Lower lobe of right lung (tissue), 2 donors: Measurements from ENCODE around the gene PDZD7. TPM values are rescaled to one million over a fixed set of nuclear protein-coding genes. Genes with fewer than 3 reads are reported as not detected.

ENCODE experiments used
- ATAC-seq, 2 donors: fragments of 200-7000 bp; cut with Tn5 transposase; one replicate each; pipeline ENCODE4 v1.9.1; 2020 to 2022; ENCODE audit warnings: mild to moderate bottlenecking in 2 of 2, moderate library complexity in 2 of 2
- DNase-seq: peaks from one replicate; pipeline ENCODE4 v3.0.0-alpha.2; 2020
- H3K27ac ChIP-seq: fragments of 200-600 bp; one replicate; pipeline ENCODE4 v1.8.0; 2022
- H3K27me3 ChIP-seq: fragments of 200-600 bp; one replicate; pipeline ENCODE4 v1.8.0; 2022; ENCODE audit warnings: low read depth
- H3K36me3 ChIP-seq: fragments of 200-600 bp; one replicate; pipeline ENCODE4 v1.8.0; 2022; ENCODE audit warnings: mild to moderate bottlenecking
- H3K4me1 ChIP-seq: fragments of 200-600 bp; one replicate; pipeline ENCODE4 v1.8.0; 2022
- H3K4me3 ChIP-seq: fragments of 200-600 bp; one replicate; pipeline ENCODE4 v1.8.0; 2022; ENCODE audit warnings: mild to moderate bottlenecking
- H3K9me3 ChIP-seq: fragments of 200-600 bp; one replicate; pipeline ENCODE4 v1.8.0; 2022
- CTCF ChIP-seq: fragments of 200-600 bp; IDR thresholded peaks from one replicate; pipeline ENCODE4 v1.8.0; 2022; ENCODE audit warnings: antibody characterized with exemption, mild to moderate bottlenecking
- intact Hi-C: fragments of 100-400 bp; cut with DNase I; formaldehyde crosslinking; loops from one replicate; pipeline ENCODE4 v1.11.0; 2022
- total RNA-seq: library from RNA; stranded (reverse); fragmentation: NEBNext Ultra II Directional; extraction: Animal tissue kit (Norgen Biotek cat#: 25700); gene quantifications from one replicate; pipeline ENCODE4 v1.2.1, GENCODE V29; 2021
- donor health status: DM: no; HTN: yes; CAD: no; lungs with severe emphysema.

PDZD7 gene
- total RNA-seq, 1 donor from 2014 or later = 1.6 TPM

DNA sequence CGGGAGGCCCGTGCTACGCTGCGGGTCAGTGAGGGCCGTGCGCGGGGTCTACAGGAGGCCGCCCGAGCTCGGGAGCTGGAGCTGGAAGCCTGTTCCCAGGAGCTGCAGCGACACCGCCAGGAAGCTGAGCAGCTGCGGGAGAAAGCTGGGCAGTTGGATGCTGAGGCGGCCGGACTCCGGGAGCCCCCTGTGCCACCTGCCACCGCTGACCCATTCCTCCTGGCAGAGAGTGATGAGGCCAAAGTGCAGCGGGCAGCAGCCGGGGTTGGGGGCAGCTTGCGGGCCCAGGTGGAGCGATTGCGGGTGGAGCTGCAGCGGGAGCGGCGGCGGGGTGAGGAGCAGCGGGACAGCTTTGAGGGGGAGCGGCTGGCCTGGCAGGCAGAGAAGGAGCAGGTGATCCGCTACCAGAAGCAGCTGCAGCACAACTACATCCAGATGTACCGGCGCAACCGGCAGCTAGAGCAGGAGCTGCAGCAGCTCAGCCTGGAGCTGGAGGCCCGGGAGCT, 24.3 kb downstream of the PDZD7 start:
- H3K9me3 ChIP-seq = no peaks in the 10 kb centered on the region
- no peaks in the 10 kb centered on the region for H3K27me3 ChIP-seq
- H3K4me1 ChIP-seq = peaks cover 43% of the 10 kb centered on the region
- TF ChIP-seq CTCF = no peak
- no peak overlapping the region for H3K4me3 ChIP-seq
- no peak overlapping the region for H3K27ac ChIP-seq
- ATAC-seq = no peak
- intact Hi-C loops = no loop called here
- DNase-seq = no peak
- H3K36me3 ChIP-seq = peaks cover 51% of the 10 kb centered on the region

DNA sequence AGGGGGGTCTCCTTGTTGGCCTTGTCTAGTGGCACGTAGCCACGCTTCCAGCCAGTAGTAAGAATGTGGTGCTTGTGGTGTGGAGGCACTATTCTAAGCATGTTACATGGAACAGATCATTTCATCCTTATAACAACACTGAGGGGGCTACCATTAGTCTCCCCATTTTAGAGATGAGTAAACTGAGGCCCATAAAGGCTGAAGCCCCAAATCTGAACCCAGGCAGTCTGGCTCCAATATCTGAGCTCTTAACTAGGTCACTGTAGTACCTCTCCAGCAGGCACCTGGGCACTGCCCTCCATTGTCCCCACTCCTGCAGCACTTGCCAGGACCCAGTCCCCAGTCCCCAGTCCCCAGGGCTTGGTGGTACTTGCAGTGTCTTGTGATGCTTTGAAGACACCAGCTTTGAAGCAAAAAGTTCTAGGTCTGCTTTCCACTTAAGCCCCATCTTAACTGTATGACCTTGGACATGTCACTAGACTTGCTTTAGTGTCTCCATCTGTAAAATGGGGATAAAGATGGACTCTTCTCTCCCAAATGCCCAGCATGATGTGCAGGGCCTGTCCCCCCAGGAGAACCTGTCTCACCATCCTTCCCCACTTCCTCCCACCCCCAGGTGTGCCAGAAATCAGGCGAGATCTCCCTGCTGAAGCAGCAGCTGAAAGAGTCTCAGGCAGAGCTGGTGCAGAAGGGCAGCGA, 24.9 kb downstream of the PDZD7 start:
- DNase-seq (no peak), ATAC-seq (no peak)
- intact Hi-C loops = no loop called here
- no peak for TF ChIP-seq CTCF
- Histone ChIP-seq H3K36me3 (peaks cover 51% of the 10 kb centered on the region), H3K4me1 (peaks cover 47% of the 10 kb centered on the region), H3K9me3 (no peaks in the 10 kb centered on the region), H3K4me3 (no peak overlapping the region), H3K27me3 (no peaks in the 10 kb centered on the region), H3K27ac (peak overlapping the region; percentile 25)

- DNase-seq (no peak), ATAC-seq (no peak)
- TF ChIP-seq CTCF = no peak
- Histone ChIP-seq H3K9me3 (no peaks in the 10 kb centered on the region), H3K4me3 (no peak overlapping the region), H3K36me3 (peaks cover 51% of the 10 kb centered on the region), H3K27me3 (no peaks in the 10 kb centered on the region), H3K27ac (peak overlapping the region; percentile 25), H3K4me1 (peaks cover 54% of the 10 kb centered on the region)
- intact Hi-C loops = no loop called here
Observed at GRCh38 chr10:101005361-101005760, 25.6 kb downstream of the PDZD7 start.

DNA sequence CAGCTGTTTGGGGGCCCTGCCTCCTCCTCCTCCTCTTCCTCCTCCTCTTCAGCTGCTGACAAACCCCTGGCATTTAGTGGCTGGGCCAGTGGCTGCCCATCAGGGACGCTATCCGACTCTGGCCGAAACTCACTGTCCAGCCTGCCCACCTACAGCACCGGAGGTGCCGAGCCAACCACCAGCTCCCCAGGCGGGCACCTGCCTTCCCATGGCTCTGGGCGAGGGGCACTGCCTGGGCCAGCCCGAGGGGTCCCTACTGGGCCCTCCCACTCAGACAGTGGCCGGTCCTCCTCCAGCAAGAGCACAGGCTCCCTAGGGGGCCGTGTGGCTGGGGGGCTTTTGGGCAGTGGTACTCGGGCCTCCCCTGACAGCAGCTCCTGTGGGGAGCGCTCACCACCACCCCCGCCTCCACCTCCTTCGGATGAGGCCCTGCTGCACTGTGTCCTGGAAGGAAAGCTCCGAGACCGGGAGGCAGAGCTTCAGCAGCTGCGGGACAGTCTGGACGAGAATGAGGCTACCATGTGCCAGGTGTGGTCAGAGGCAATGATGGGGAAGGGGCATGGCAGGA, 27.2 kb downstream of the PDZD7 start:
- no peak for DNase-seq
- H3K36me3 ChIP-seq = peaks cover 51% of the 10 kb centered on the region
- H3K9me3 ChIP-seq = no peaks in the 10 kb centered on the region
- TF ChIP-seq CTCF = no peak
- intact Hi-C loops = no loop called here
- no peaks in the 10 kb centered on the region for H3K27me3 ChIP-seq
- H3K4me1 ChIP-seq = peaks cover 57% of the 10 kb centered on the region
- no peak overlapping the region for H3K4me3 ChIP-seq
- peak overlapping the region; percentile 36 for H3K27ac ChIP-seq
- ATAC-seq = no peak

DNA sequence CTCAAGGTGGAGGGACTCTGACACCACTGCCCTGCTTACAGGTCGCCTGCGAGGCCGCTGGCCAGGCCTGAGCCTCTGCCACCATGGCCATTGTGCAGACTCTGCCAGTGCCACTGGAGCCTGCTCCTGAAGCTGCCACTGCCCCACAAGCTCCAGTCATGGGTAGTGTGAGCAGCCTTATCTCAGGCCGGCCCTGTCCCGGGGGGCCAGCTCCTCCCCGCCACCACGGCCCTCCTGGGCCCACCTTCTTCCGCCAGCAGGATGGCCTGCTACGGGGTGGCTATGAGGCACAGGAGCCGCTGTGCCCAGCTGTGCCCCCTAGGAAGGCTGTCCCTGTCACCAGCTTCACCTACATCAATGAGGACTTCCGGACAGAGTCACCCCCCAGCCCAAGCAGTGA, 28.5 kb downstream of the PDZD7 start:
- no peak for ATAC-seq
- H3K9me3 ChIP-seq = no peaks in the 10 kb centered on the region
- H3K27ac ChIP-seq = peak overlapping the region; percentile 98
- intact Hi-C loops = no loop called here
- H3K4me3 ChIP-seq = no peak overlapping the region
- no peak for DNase-seq
- H3K36me3 ChIP-seq = peaks cover 50% of the 10 kb centered on the region
- no peaks in the 10 kb centered on the region for H3K27me3 ChIP-seq
- no peak for TF ChIP-seq CTCF
- H3K4me1 ChIP-seq = peaks cover 61% of the 10 kb centered on the region
